ENCODE results near the gene ARID1B.

The ARID1B gene

GRCh38 chr6:156852858-156853216 lies 75.7 kb downstream of the ARID1B start:
- TF ChIP-seq CTCF (IDR thresholded peaks at IDR 0.05; ENCODE audit: poor library complexity, severe bottlenecking): no peak
- no peak for DNase-seq (ENCODE audit: low spot score)
- Histone ChIP-seq H3K4me3 (ENCODE audit: severe bottlenecking) (no peak overlapping the region), H3K4me1 (ENCODE audit: insufficient read depth, poor library complexity, severe bottlenecking) (peaks cover 8% of the 10 kb centered on the region), H3K9me3 (ENCODE audit: severe bottlenecking) (no peaks in the 10 kb centered on the region), H3K36me3 (ENCODE audit: low read depth) (no peaks in the 10 kb centered on the region), H3K27me3 (ENCODE audit: insufficient read depth, poor library complexity, severe bottlenecking) (no peaks in the 10 kb centered on the region), H3K27ac (ENCODE audit: poor library complexity, severe bottlenecking) (no peak overlapping the region)
- ATAC-seq (ENCODE audit: low read depth): no peak

- Histone ChIP-seq H3K9me3 (ENCODE audit: severe bottlenecking) (no peaks in the 10 kb centered on the region), H3K27me3 (ENCODE audit: insufficient read depth, poor library complexity, severe bottlenecking) (no peaks in the 10 kb centered on the region), H3K36me3 (ENCODE audit: low read depth) (no peaks in the 10 kb centered on the region), H3K27ac (ENCODE audit: poor library complexity, severe bottlenecking) (no peak overlapping the region), H3K4me1 (ENCODE audit: insufficient read depth, poor library complexity, severe bottlenecking) (no peaks in the 10 kb centered on the region), H3K4me3 (ENCODE audit: severe bottlenecking) (no peak overlapping the region)
- DNase-seq (ENCODE audit: low spot score): no peak
- ATAC-seq (ENCODE audit: low read depth): no peak
- no peak for TF ChIP-seq CTCF (IDR thresholded peaks at IDR 0.05; ENCODE audit: poor library complexity, severe bottlenecking)
Observed at GRCh38 chr6:156853733-156854132, 76.6 kb downstream of the ARID1B start.

GRCh38 chr6:156854466-156855161 lies 77.4 kb downstream of the ARID1B start:
- no peak overlapping the region for H3K27ac ChIP-seq (ENCODE audit: poor library complexity, severe bottlenecking)
- no peaks in the 10 kb centered on the region for H3K9me3 ChIP-seq (ENCODE audit: severe bottlenecking)
- no peak for ATAC-seq (ENCODE audit: low read depth)
- no peaks in the 10 kb centered on the region for H3K36me3 ChIP-seq (ENCODE audit: low read depth)
- H3K27me3 ChIP-seq (ENCODE audit: insufficient read depth, poor library complexity, severe bottlenecking): no peaks in the 10 kb centered on the region
- TF ChIP-seq CTCF (IDR thresholded peaks at IDR 0.05; ENCODE audit: poor library complexity, severe bottlenecking): no peak
- H3K4me1 ChIP-seq (ENCODE audit: insufficient read depth, poor library complexity, severe bottlenecking): no peaks in the 10 kb centered on the region
- H3K4me3 ChIP-seq (ENCODE audit: severe bottlenecking): no peak overlapping the region
- no peak for DNase-seq (ENCODE audit: low spot score)

- Histone ChIP-seq H3K4me3 (ENCODE audit: severe bottlenecking) (no peak overlapping the region), H3K27me3 (ENCODE audit: insufficient read depth, poor library complexity, severe bottlenecking) (no peaks in the 10 kb centered on the region), H3K4me1 (ENCODE audit: insufficient read depth, poor library complexity, severe bottlenecking) (no peaks in the 10 kb centered on the region), H3K36me3 (ENCODE audit: low read depth) (no peaks in the 10 kb centered on the region), H3K9me3 (ENCODE audit: severe bottlenecking) (no peaks in the 10 kb centered on the region), H3K27ac (ENCODE audit: poor library complexity, severe bottlenecking) (no peak overlapping the region)
- ATAC-seq (ENCODE audit: low read depth) (peak; percentile 48; the same call in 2 of the 3 replicates), DNase-seq (ENCODE audit: low spot score) (no peak)
- TF ChIP-seq CTCF (IDR thresholded peaks at IDR 0.05; ENCODE audit: poor library complexity, severe bottlenecking): no peak
Observed at GRCh38 chr6:156857573-156857972, 80.4 kb downstream of the ARID1B start.

- Histone ChIP-seq H3K27ac (ENCODE audit: poor library complexity, severe bottlenecking) (no peak overlapping the region), H3K36me3 (ENCODE audit: low read depth) (no peaks in the 10 kb centered on the region), H3K4me1 (ENCODE audit: insufficient read depth, poor library complexity, severe bottlenecking) (no peaks in the 10 kb centered on the region), H3K9me3 (ENCODE audit: severe bottlenecking) (no peaks in the 10 kb centered on the region), H3K4me3 (ENCODE audit: severe bottlenecking) (no peak overlapping the region), H3K27me3 (ENCODE audit: insufficient read depth, poor library complexity, severe bottlenecking) (no peaks in the 10 kb centered on the region)
- ATAC-seq (ENCODE audit: low read depth): no peak
- DNase-seq (ENCODE audit: low spot score): no peak
- TF ChIP-seq CTCF (IDR thresholded peaks at IDR 0.05; ENCODE audit: poor library complexity, severe bottlenecking): no peak
Observed at GRCh38 chr6:156859686-156860085, 82.5 kb downstream of the ARID1B start.
